ENCODE measurements around the gene EFHD1. TPM values are rescaled to one million over a fixed set of nuclear protein-coding genes. Genes with fewer than 3 reads are reported as not detected.

EFHD1 gene
- not detected for polyA plus RNA-seq (2012; ENCODE audit: missing spikeins)

- TF ChIP-seq POLR2AphosphoS5 (IDR thresholded peaks at IDR 0.05; ENCODE audit: low read depth, low read length) (no peak), POLR2A (IDR thresholded peaks at IDR 0.05; ENCODE audit: low read depth, low read length) (no peak), TAF1 (IDR thresholded peaks at IDR 0.05; ENCODE audit: borderline replicate concordance, low read depth, low read length) (no peak)
- DNase-seq (ENCODE audit: insufficient read length), result peak; percentile 52
- no peak for FAIRE-seq
These were observed at the start of gene EFHD1 for GRCh38 chr2:232633413-232634205. Gene EFHD1 (plus strand): TSS chr2:232633604. CDS start chr2:232633705, 101 bp downstream.

GRCh38 chr2:232584238-232584637 is 49.2 kb upstream of the EFHD1 start:
- no peak for FAIRE-seq
- no peak for TF ChIP-seq POLR2A (IDR thresholded peaks at IDR 0.05; ENCODE audit: low read depth, low read length)
- no peak for TF ChIP-seq POLR2AphosphoS5 (IDR thresholded peaks at IDR 0.05; ENCODE audit: low read depth, low read length)
- TF ChIP-seq TAF1 (IDR thresholded peaks at IDR 0.05; ENCODE audit: borderline replicate concordance, low read depth, low read length), result no peak
- no peak for DNase-seq (ENCODE audit: insufficient read length)

GRCh38 chr2:232586943-232587505 is 46.4 kb upstream of the EFHD1 start:
- no peak for FAIRE-seq
- DNase-seq (ENCODE audit: insufficient read length), result no peak
- TF ChIP-seq POLR2A (IDR thresholded peaks at IDR 0.05; ENCODE audit: low read depth, low read length) (no peak), POLR2AphosphoS5 (IDR thresholded peaks at IDR 0.05; ENCODE audit: low read depth, low read length) (no peak), TAF1 (IDR thresholded peaks at IDR 0.05; ENCODE audit: borderline replicate concordance, low read depth, low read length) (no peak)

- DNase-seq (ENCODE audit: insufficient read length), result no peak
- TF ChIP-seq TAF1 (IDR thresholded peaks at IDR 0.05; ENCODE audit: borderline replicate concordance, low read depth, low read length) (no peak), POLR2AphosphoS5 (IDR thresholded peaks at IDR 0.05; ENCODE audit: low read depth, low read length) (no peak), POLR2A (IDR thresholded peaks at IDR 0.05; ENCODE audit: low read depth, low read length) (no peak)
- no peak for FAIRE-seq
These were observed 45.9 kb upstream of the EFHD1 start for GRCh38 chr2:232587512-232587911.

GRCh38 chr2:232588031-232588430 is 45.4 kb upstream of the EFHD1 start:
- TF ChIP-seq POLR2A (IDR thresholded peaks at IDR 0.05; ENCODE audit: low read depth, low read length) (no peak), POLR2AphosphoS5 (IDR thresholded peaks at IDR 0.05; ENCODE audit: low read depth, low read length) (no peak), TAF1 (IDR thresholded peaks at IDR 0.05; ENCODE audit: borderline replicate concordance, low read depth, low read length) (no peak)
- FAIRE-seq (no peak), DNase-seq (ENCODE audit: insufficient read length) (no peak)

GRCh38 chr2:232588680-232589585 is 44.5 kb upstream of the EFHD1 start:
- DNase-seq (ENCODE audit: insufficient read length) (no peak), FAIRE-seq (no peak)
- TF ChIP-seq POLR2A (IDR thresholded peaks at IDR 0.05; ENCODE audit: low read depth, low read length) (no peak), POLR2AphosphoS5 (IDR thresholded peaks at IDR 0.05; ENCODE audit: low read depth, low read length) (no peak), TAF1 (IDR thresholded peaks at IDR 0.05; ENCODE audit: borderline replicate concordance, low read depth, low read length) (no peak)

- TF ChIP-seq TAF1 (IDR thresholded peaks at IDR 0.05; ENCODE audit: borderline replicate concordance, low read depth, low read length), result no peak
- no peak for TF ChIP-seq POLR2A (IDR thresholded peaks at IDR 0.05; ENCODE audit: low read depth, low read length)
- no peak for TF ChIP-seq POLR2AphosphoS5 (IDR thresholded peaks at IDR 0.05; ENCODE audit: low read depth, low read length)
- DNase-seq (ENCODE audit: insufficient read length), result no peak
- FAIRE-seq, result no peak
These were observed 40.5 kb upstream of the EFHD1 start for GRCh38 chr2:232592772-232593395.

GRCh38 chr2:232593982-232594381 is 39.4 kb upstream of the EFHD1 start:
- FAIRE-seq, result no peak
- no peak for TF ChIP-seq POLR2AphosphoS5 (IDR thresholded peaks at IDR 0.05; ENCODE audit: low read depth, low read length)
- TF ChIP-seq TAF1 (IDR thresholded peaks at IDR 0.05; ENCODE audit: borderline replicate concordance, low read depth, low read length), result no peak
- no peak for TF ChIP-seq POLR2A (IDR thresholded peaks at IDR 0.05; ENCODE audit: low read depth, low read length)
- no peak for DNase-seq (ENCODE audit: insufficient read length)

- TF ChIP-seq TAF1 (IDR thresholded peaks at IDR 0.05; ENCODE audit: borderline replicate concordance, low read depth, low read length) (no peak), POLR2AphosphoS5 (IDR thresholded peaks at IDR 0.05; ENCODE audit: low read depth, low read length) (no peak), POLR2A (IDR thresholded peaks at IDR 0.05; ENCODE audit: low read depth, low read length) (no peak)
- DNase-seq (ENCODE audit: insufficient read length), result no peak
- no peak for FAIRE-seq
These were observed 35.9 kb upstream of the EFHD1 start for GRCh38 chr2:232597362-232598079.

- no peak for FAIRE-seq
- TF ChIP-seq POLR2AphosphoS5 (IDR thresholded peaks at IDR 0.05; ENCODE audit: low read depth, low read length) (no peak), TAF1 (IDR thresholded peaks at IDR 0.05; ENCODE audit: borderline replicate concordance, low read depth, low read length) (no peak), POLR2A (IDR thresholded peaks at IDR 0.05; ENCODE audit: low read depth, low read length) (no peak)
These were observed 35.1 kb upstream of the EFHD1 start for GRCh38 chr2:232598293-232598692.

More at GRCh38 chr2:232598293-232598692, 35.1 kb upstream of the EFHD1 start:
- no peak for DNase-seq (ENCODE audit: insufficient read length)
